Stomach (tissue), 4 donors: ENCODE data around the gene RELN.

Source experiments
- POLR2A ChIP-seq, 4 donors: fragments of 450-650 bp; IDR thresholded peaks; one replicate each; pipeline ENCODE4 v1.6.1; 2016; ENCODE audit warnings: antibody characterized with exemption in 4 of 4, control low read depth in 2 of 4, mild to moderate bottlenecking in 1 of 4, moderate library complexity in 1 of 4
- POLR2AphosphoS5 ChIP-seq, 3 donors: sonication (generic); formaldehyde crosslinking; IDR thresholded peaks; one replicate each; pipeline ENCODE4 v1.6.1; 2016; ENCODE audit warnings: antibody characterized with exemption in 3 of 3
- TF ChIP-seq, protein P1 (sequence below), 7 experiments: fragments of 450-650 bp in 4 of 7; fragments of 200-600 bp in 3 of 7; sonication (generic) in 3 of 7; IDR thresholded peaks; one replicate each; pipeline ENCODE4 v1.5.1; 2016 to 2019; ENCODE audit warnings: antibody characterized with exemption in 7 of 7, control low read depth in 2 of 7, mild to moderate bottlenecking in 1 of 7

GRCh38 chr7:103962070-103962469, 27.4 kb downstream of the RELN start:
- TF ChIP-seq, protein P1, sequence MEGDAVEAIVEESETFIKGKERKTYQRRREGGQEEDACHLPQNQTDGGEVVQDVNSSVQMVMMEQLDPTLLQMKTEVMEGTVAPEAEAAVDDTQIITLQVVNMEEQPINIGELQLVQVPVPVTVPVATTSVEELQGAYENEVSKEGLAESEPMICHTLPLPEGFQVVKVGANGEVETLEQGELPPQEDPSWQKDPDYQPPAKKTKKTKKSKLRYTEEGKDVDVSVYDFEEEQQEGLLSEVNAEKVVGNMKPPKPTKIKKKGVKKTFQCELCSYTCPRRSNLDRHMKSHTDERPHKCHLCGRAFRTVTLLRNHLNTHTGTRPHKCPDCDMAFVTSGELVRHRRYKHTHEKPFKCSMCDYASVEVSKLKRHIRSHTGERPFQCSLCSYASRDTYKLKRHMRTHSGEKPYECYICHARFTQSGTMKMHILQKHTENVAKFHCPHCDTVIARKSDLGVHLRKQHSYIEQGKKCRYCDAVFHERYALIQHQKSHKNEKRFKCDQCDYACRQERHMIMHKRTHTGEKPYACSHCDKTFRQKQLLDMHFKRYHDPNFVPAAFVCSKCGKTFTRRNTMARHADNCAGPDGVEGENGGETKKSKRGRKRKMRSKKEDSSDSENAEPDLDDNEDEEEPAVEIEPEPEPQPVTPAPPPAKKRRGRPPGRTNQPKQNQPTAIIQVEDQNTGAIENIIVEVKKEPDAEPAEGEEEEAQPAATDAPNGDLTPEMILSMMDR (IDR thresholded peaks at IDR 0.05), result no peak
- TF ChIP-seq POLR2A (IDR thresholded peaks at IDR 0.05) (no peak), POLR2AphosphoS5 (IDR thresholded peaks at IDR 0.05) (no peak)
